HepG2 (cell line): Measurements from ENCODE around the gene VPS13C. TPM values are rescaled to one million over a fixed set of nuclear protein-coding genes. Genes with fewer than 3 reads are reported as not detected.

Source experiments
- ATAC-seq: fragments of 200-7000 bp; cut with Tn5 transposase; 3 replicates; pipeline ENCODE4 v1.9.1; 2020; ENCODE audit warnings: mild to moderate bottlenecking, moderate library complexity
- BruUV-seq: library from RNA; stranded (reverse); fragments of 400-500 nt; replicated peaks from 2 replicates; lab custom pipeline; 2021; lab: Mats Ljungman, UMichigan
- CTCF ChIA-PET: fragments of 300-600 bp; formaldehyde crosslinking; extraction: SDS; loops from one replicate; lab custom pipeline; 2021; ENCODE audit warnings: low total read pairs, inconsistent platforms, low intra/inter-chr PET ratio; lab: Yijun Ruan, JAX
- POLR2A ChIA-PET: fragments of 350-600 bp; sonication (Branson Sonifier 250); formaldehyde crosslinking; loops from one replicate; lab custom pipeline; 2020; ENCODE audit warnings: antibody characterized with exemption, inconsistent platforms; lab: Yijun Ruan, JAX
- DNase-seq: peaks from one replicate; pipeline ENCODE4 v3.0.0-alpha.2; 2015; ENCODE audit warnings: low spot score
- FAIRE-seq: peaks from 3 replicates; lab custom pipeline; 2011; peaks lifted over from hg19 to GRCh38; lab: Jason Lieb, UNC
- H2AFZ ChIP-seq: one replicate; pipeline ENCODE4 v1.6.1; 2011; ENCODE audit warnings: low read length, inconsistent platforms
- H3K27ac ChIP-seq: fragments of 300-600 bp; 3 replicates; pipeline ENCODE4 v1.8.0; 2011; ENCODE audit warnings: mixed run types, mild to moderate bottlenecking, mixed read lengths, low read length, inconsistent platforms; ENCODE audit not compliant: insufficient read depth; ENCODE audit errors: extremely low read length
- H3K27me3 ChIP-seq, 2 experiments: fragments of 200-600 bp in 1 of 2; 2 replicates in 1 of 2; 3 replicates in 1 of 2; pipeline versions ENCODE4 v1.6.0 to v1.8.0; 2011; ENCODE audit warnings: low read length in 2 of 2, mild to moderate bottlenecking in 2 of 2, moderate library complexity in 2 of 2, inconsistent platforms in 1 of 2; ENCODE audit not compliant: insufficient read depth in 2 of 2, control insufficient read depth in 1 of 2
- H3K36me3 ChIP-seq, 2 experiments: fragments of 200-600 bp in 1 of 2; replicated peaks in 1 of 2; 2 replicates in 1 of 2; 3 replicates in 1 of 2; pipeline versions ENCODE4 v1.5.1 to v1.8.0; 2011; ENCODE audit warnings: low read length in 2 of 2, inconsistent platforms in 1 of 2; ENCODE audit not compliant: insufficient read depth in 2 of 2, control insufficient read depth in 1 of 2
- H3K4me1 ChIP-seq: 2 replicates; pipeline ENCODE4 v1.5.1; 2012; ENCODE audit warnings: low read length, inconsistent platforms; ENCODE audit not compliant: insufficient read depth
- H3K4me2 ChIP-seq: 2 replicates; pipeline ENCODE4 v1.6.0; 2011; ENCODE audit warnings: low read depth, low read length, inconsistent platforms
- H3K4me3 ChIP-seq, 3 experiments: fragments of 200-600 bp in 1 of 3; sonication (generic), shearing (Covaris generic) in 1 of 3; replicated peaks in 1 of 3; 2 replicates each; pipeline ENCODE4 v1.5.1; 2011 to 2016; ENCODE audit warnings: low read length in 3 of 3, inconsistent platforms in 2 of 3, low read depth in 2 of 3, mild to moderate bottlenecking in 2 of 3, control low read depth in 1 of 3, mixed read lengths in 1 of 3; ENCODE audit not compliant: insufficient read depth in 1 of 3
- H3K79me2 ChIP-seq: one replicate; pipeline ENCODE4 v1.6.1; 2011; ENCODE audit warnings: low read length, inconsistent platforms; ENCODE audit not compliant: insufficient read depth
- H3K9ac ChIP-seq: 2 replicates; pipeline ENCODE4 v1.6.0; 2011; ENCODE audit warnings: mild to moderate bottlenecking, low read depth, low read length, inconsistent platforms; ENCODE audit not compliant: insufficient read depth
- H3K9me3 ChIP-seq: 2 replicates; pipeline ENCODE4 v1.5.1; 2012; ENCODE audit warnings: mild to moderate bottlenecking, low read length
- H4K20me1 ChIP-seq: 2 replicates; pipeline ENCODE4 v1.6.0; 2011; ENCODE audit warnings: inconsistent platforms, mild to moderate bottlenecking, low read length, moderate library complexity; ENCODE audit not compliant: insufficient read depth
- AHDC1 ChIP-seq: sonication (generic); formaldehyde crosslinking; IDR thresholded peaks from 2 replicates; pipeline ENCODE4 v1.5.1; 2020; ENCODE audit warnings: mild to moderate bottlenecking, missing genetic modification reagents, borderline replicate concordance
- CREM ChIP-seq, 2 experiments: sonication (generic) in 1 of 2; formaldehyde crosslinking in 1 of 2; IDR thresholded peaks; 2 replicates each; pipeline versions ENCODE4 v1.4.0 to v1.6.1; 2016 to 2020; ENCODE audit warnings: antibody characterized with exemption in 1 of 2, mild to moderate bottlenecking in 1 of 2, missing genetic modification reagents in 1 of 2
- CSRNP1 ChIP-seq: sonication (generic); formaldehyde crosslinking; IDR thresholded peaks from 2 replicates; pipeline ENCODE4 v1.8.1; 2023; ENCODE audit warnings: mild to moderate bottlenecking, missing genetic modification reagents
- MLLT10 ChIP-seq: sonication (generic); formaldehyde crosslinking; IDR thresholded peaks from 2 replicates; pipeline ENCODE4 v1.4.0; 2020; ENCODE audit warnings: missing genetic modification reagents
- PAX8 ChIP-seq: sonication (generic); formaldehyde crosslinking; IDR thresholded peaks from 2 replicates; pipeline ENCODE4 v1.8.0; 2022; ENCODE audit warnings: mild to moderate bottlenecking, missing genetic modification reagents, borderline replicate concordance
- PRDM4 ChIP-seq: sonication (generic); formaldehyde crosslinking; IDR thresholded peaks from 2 replicates; pipeline ENCODE4 v1.9.0; 2021; ENCODE audit warnings: missing genetic modification reagents, borderline replicate concordance
- SCMH1 ChIP-seq: sonication (generic); formaldehyde crosslinking; IDR thresholded peaks from 2 replicates; pipeline ENCODE4 v1.9.0; 2021; ENCODE audit warnings: missing genetic modification reagents, mild to moderate bottlenecking, borderline replicate concordance
- ZNF350 ChIP-seq: sonication (generic); formaldehyde crosslinking; IDR thresholded peaks from 2 replicates; pipeline ENCODE4 v1.4.0; 2020; ENCODE audit warnings: mild to moderate bottlenecking, low read depth, missing genetic modification reagents, borderline replicate concordance
- ZNF670 ChIP-seq: sonication (generic); formaldehyde crosslinking; IDR thresholded peaks from 2 replicates; pipeline ENCODE4 v1.8.0; 2022; ENCODE audit warnings: mild to moderate bottlenecking, missing genetic modification reagents, borderline replicate concordance
- WGBS: methylation state at CpG from one replicate; pipeline ENCODE4 v1.1.6; 2017; ENCODE audit warnings: low lambda C conversion rate; 5-methylcytosine and 5-hydroxymethylcytosine counted together
- in situ Hi-C: cut with HindIII; loops from 2 replicates; pipeline ENCODE4 v1.10.0; 2017; ENCODE audit warnings: low pct_unique_long_range_greater_than_20kb; ENCODE audit not compliant: extremely low pct_ligation_motif_present
- intact Hi-C: fragments of 100-400 bp; cut with micrococcal nuclease; formaldehyde crosslinking; loops from one replicate; pipeline ENCODE4 v1.10.0; 2022; ENCODE audit not compliant: unreplicated experiment
- polyA plus RNA-seq, 8 experiments: library from polyadenylated mRNA; depleted of rRNA in 3 of 8; stranded (reverse) in 7 of 8; unstranded in 1 of 8; fragments of >200 nt; fragmentation: Illumina TruSeq in 4 of 8; extraction: Trizol in 4 of 8; gene quantifications; 2 replicates each; pipeline versions ENCODE4 v1.2.1 to v1.2.3, GENCODE V29; 2011 to 2016; ENCODE audit warnings: low read depth in 4 of 8, missing spikeins in 1 of 8, mixed read lengths in 1 of 8; ENCODE audit not compliant: insufficient read depth in 1 of 8
- total RNA-seq, 5 experiments: library from RNA; depleted of rRNA; stranded (reverse); fragments of >200 nt; fragmentation: Illumina TruSeq; extraction: Trizol; gene quantifications; 2 replicates each; pipeline ENCODE4 v1.2.3, GENCODE V29; 2016; ENCODE audit warnings: low read depth in 1 of 5

VPS13C gene
- total and polyA plus RNA-seq, 2 of the 13 experiments (the other 11 are each of a cell fraction or from before 2014, with no cell fraction given): 10.9 to 26.8 TPM

GRCh38 chr15:61946778-61947177 lies 113.5 kb downstream of the VPS13C start (continued):
- TF ChIP-seq CSRNP1 (CRISPR knock-in tag) (no peak), ZNF670 (no peak), PRDM4 (CRISPR knock-in tag) (no peak)

GRCh38 chr15:61943992-61944391 lies 116.3 kb downstream of the VPS13C start:
- ATAC-seq (no peak), FAIRE-seq (no peak), DNase-seq (no peak)
- no peaks in the 10 kb centered on the region for H3K9me3 ChIP-seq
- ChIA-PET POLR2A (no interaction called here), CTCF (no interaction called here)
- in situ Hi-C loops (no loop called here), intact Hi-C loops (no loop called here)
- H3K36me3 ChIP-seq: peaks cover 0 to 23% of the 10 kb centered on the region in 2 experiments; a peak in 1 of 5 replicates
- H4K20me1 ChIP-seq: no peaks in the 10 kb centered on the region
- no peak overlapping the region for H2AFZ ChIP-seq
- no peak overlapping the region for H3K27ac ChIP-seq
- no peaks in the 10 kb centered on the region for H3K27me3 ChIP-seq
- no peaks in the 10 kb centered on the region for H3K79me2 ChIP-seq
- no peak overlapping the region for H3K9ac ChIP-seq
- no peak overlapping the region for H3K4me2 ChIP-seq
- WGBS: 99% methylated on average over 2 of the region's 2 CpGs
- BruUV-seq: no TSS peak
- H3K4me3 ChIP-seq: no peak overlapping the region
- H3K4me1 ChIP-seq: no peaks in the 10 kb centered on the region
- TF ChIP-seq AHDC1 (CRISPR knock-in tag) (no peak), CREM (IDR thresholded peaks at IDR 0.05) (no peak), CREM (CRISPR knock-in tag; IDR thresholded peaks at IDR 0.05) (no peak), MLLT10 (no peak), PAX8 (CRISPR knock-in tag) (no peak), ZNF350 (CRISPR knock-in tag) (no peak), PRDM4 (CRISPR knock-in tag) (no peak), SCMH1 (CRISPR knock-in tag) (no peak)
